ENCODE data around the gene SORBS1. TPM values are rescaled to one million over a fixed set of nuclear protein-coding genes. Genes with fewer than 3 reads are reported as not detected.

Gene SORBS1
- total and polyA plus RNA-seq, 4 experiments from 2014 or later = 0.67 to 0.93 (median 0.75) TPM; not detected in 1

DNA sequence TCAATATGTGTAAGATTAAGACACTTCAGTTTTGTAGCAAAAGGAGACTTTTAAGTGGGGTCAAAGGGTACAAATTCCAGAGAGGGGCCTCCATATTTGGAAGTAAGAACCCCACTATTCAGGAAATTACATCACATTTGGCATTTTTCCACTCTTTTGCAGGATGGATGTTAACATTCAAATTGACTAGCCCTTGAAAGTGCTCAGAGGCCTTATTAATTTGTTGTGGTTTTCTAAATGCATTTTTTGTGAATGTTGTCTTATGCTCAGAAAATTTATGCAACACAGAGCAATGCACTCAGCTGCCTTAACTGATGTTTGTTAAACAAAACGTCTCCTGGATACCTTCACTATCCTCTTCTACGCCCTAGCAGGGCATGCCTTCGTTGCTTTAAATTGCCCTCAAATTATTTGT lies 219.4 kb downstream of the SORBS1 start:
- CTCF ChIA-PET (ENCODE audit: partially characterized antibody) = no interaction called here
- H3K4me1 Mint-ChIP-seq = no peaks in the 10 kb centered on the region

GRCh38 chr10:95339863-95340262 lies 221.3 kb downstream of the SORBS1 start:
- no peaks in the 10 kb centered on the region for H3K27me3 Mint-ChIP-seq
- peaks cover 0 to 2% (median 0%) of the 10 kb centered on the region in 8 donors for H3K9me3 Mint-ChIP-seq
- no peaks in the 10 kb centered on the region for H3K36me3 Mint-ChIP-seq
- Histone ChIP-seq H3K4me3 (ENCODE audit: low read length in 2 of 2) (no peak overlapping the region), H3K27me3 (ENCODE audit: insufficient read depth, low read length) (no peaks in the 10 kb centered on the region), H3K27ac (ENCODE audit: low read depth, low read length) (no peak overlapping the region), H3K4me1 (ENCODE audit: insufficient read depth, low read length) (no peaks in the 10 kb centered on the region), H3K36me3 (ENCODE audit: insufficient read depth, low read length) (no peaks in the 10 kb centered on the region), H3K9me3 (ENCODE audit: control insufficient read depth in 1 of 2, low read length in 2 of 2) (no peaks in the 10 kb centered on the region)
- POLR2A ChIA-PET (ENCODE audit: partially characterized antibody) = no interaction called here
- no peak for DNase-seq
- no peak overlapping the region for H3K4me3 Mint-ChIP-seq
- CTCF ChIA-PET (ENCODE audit: partially characterized antibody) = no interaction called here
- intact Hi-C loops (cut with micrococcal nuclease) = no loop called here
- no peaks in the 10 kb centered on the region for H3K4me1 Mint-ChIP-seq
- H3K27ac Mint-ChIP-seq = no peak overlapping the region

More for the DNA sequence above, 219.4 kb downstream of the SORBS1 start:
- intact Hi-C loops (cut with micrococcal nuclease) = no loop called here
- DNase-seq = no peak
- no peak overlapping the region for H3K4me3 Mint-ChIP-seq
- no peaks in the 10 kb centered on the region for H3K27me3 Mint-ChIP-seq
- H3K36me3 Mint-ChIP-seq = no peaks in the 10 kb centered on the region
- POLR2A ChIA-PET (ENCODE audit: partially characterized antibody) = no interaction called here
- no peaks in the 10 kb centered on the region for H3K4me1 ChIP-seq (ENCODE audit: insufficient read depth, low read length)
- no peak overlapping the region for H3K27ac Mint-ChIP-seq
- H3K27ac ChIP-seq (ENCODE audit: low read depth, low read length) = no peak overlapping the region
- no peaks in the 10 kb centered on the region for H3K9me3 Mint-ChIP-seq
- no peaks in the 10 kb centered on the region for H3K36me3 ChIP-seq (ENCODE audit: insufficient read depth, low read length)
- H3K9me3 ChIP-seq (ENCODE audit: control insufficient read depth in 1 of 2, low read length in 2 of 2) = no peaks in the 10 kb centered on the region
- no peaks in the 10 kb centered on the region for H3K27me3 ChIP-seq (ENCODE audit: insufficient read depth, low read length)
- no peak overlapping the region for H3K4me3 ChIP-seq (ENCODE audit: low read length in 2 of 2)

DNA sequence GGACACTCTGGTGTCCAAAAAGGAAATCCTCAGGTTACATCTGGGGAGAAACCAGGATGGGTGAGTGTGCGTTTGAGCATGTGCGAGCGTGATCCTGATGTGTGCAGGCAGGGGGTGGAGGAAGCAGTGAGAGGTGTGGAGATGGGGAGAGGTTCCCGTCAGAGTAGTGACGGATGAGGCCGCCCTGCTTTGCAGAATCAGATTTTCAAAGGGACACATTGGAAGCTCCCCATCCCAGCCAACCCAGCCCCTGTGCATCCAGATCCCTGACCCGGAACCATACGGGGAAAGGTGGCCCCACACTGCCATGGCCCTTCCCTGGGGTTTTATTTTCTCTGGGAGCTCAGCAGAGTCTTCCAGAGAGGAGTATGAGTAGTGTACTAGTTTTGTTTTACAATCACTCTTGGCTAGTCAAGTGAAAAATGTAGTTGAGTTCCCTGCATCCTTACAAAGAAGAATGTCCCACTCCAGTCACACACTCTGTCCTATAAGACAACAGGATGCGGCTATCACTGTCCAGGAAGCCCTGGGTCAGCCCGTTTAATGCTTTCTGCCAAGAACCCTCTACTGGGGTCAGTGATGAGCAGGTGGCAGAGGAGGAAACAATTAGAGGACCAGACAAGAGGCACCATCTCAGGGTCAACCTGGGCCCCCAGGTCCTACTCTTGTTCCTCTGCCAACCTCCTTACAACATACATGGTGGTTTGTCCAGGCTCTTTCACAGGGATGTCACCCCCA lies 223.6 kb downstream of the SORBS1 start:
- no peak overlapping the region for H3K4me3 ChIP-seq (ENCODE audit: low read length in 2 of 2)
- ChIA-PET POLR2A (ENCODE audit: partially characterized antibody) (no interaction called here), CTCF (ENCODE audit: partially characterized antibody) (no interaction called here)
- Mint-ChIP-seq H3K4me3 (no peak overlapping the region), H3K27me3 (no peaks in the 10 kb centered on the region), H3K27ac (no peak overlapping the region), H3K36me3 (no peaks in the 10 kb centered on the region), H3K4me1 (no peaks in the 10 kb centered on the region), H3K9me3 (peaks cover 0 to 2% (median 0%) of the 10 kb centered on the region in 8 donors)
- H3K36me3 ChIP-seq (ENCODE audit: insufficient read depth, low read length) = no peaks in the 10 kb centered on the region
- H3K4me1 ChIP-seq (ENCODE audit: insufficient read depth, low read length) = no peaks in the 10 kb centered on the region
- intact Hi-C loops (cut with micrococcal nuclease) = no loop called here
- no peaks in the 10 kb centered on the region for H3K27me3 ChIP-seq (ENCODE audit: insufficient read depth, low read length)
- H3K9me3 ChIP-seq (ENCODE audit: control insufficient read depth in 1 of 2, low read length in 2 of 2) = no peaks in the 10 kb centered on the region
- DNase-seq = no peak
- no peak overlapping the region for H3K27ac ChIP-seq (ENCODE audit: low read depth, low read length)

GRCh38 chr10:95336702-95337101 lies 224.5 kb downstream of the SORBS1 start:
- DNase-seq = no peak
- H3K4me1 Mint-ChIP-seq = no peaks in the 10 kb centered on the region
- Histone ChIP-seq H3K4me3 (ENCODE audit: low read length in 2 of 2) (no peak overlapping the region), H3K27me3 (ENCODE audit: insufficient read depth, low read length) (no peaks in the 10 kb centered on the region), H3K9me3 (ENCODE audit: control insufficient read depth in 1 of 2, low read length in 2 of 2) (no peaks in the 10 kb centered on the region), H3K4me1 (ENCODE audit: insufficient read depth, low read length) (no peaks in the 10 kb centered on the region), H3K27ac (ENCODE audit: low read depth, low read length) (no peak overlapping the region), H3K36me3 (ENCODE audit: insufficient read depth, low read length) (no peaks in the 10 kb centered on the region)
- H3K27ac Mint-ChIP-seq = no peak overlapping the region
- POLR2A ChIA-PET (ENCODE audit: partially characterized antibody) = no interaction called here
- CTCF ChIA-PET (ENCODE audit: partially characterized antibody) = no interaction called here
- H3K36me3 Mint-ChIP-seq = no peaks in the 10 kb centered on the region
- intact Hi-C loops (cut with micrococcal nuclease) = no loop called here
- H3K9me3 Mint-ChIP-seq = peaks cover 0 to 2% (median 0%) of the 10 kb centered on the region in 8 donors
- H3K27me3 Mint-ChIP-seq = no peaks in the 10 kb centered on the region
- H3K4me3 Mint-ChIP-seq = no peak overlapping the region

DNA sequence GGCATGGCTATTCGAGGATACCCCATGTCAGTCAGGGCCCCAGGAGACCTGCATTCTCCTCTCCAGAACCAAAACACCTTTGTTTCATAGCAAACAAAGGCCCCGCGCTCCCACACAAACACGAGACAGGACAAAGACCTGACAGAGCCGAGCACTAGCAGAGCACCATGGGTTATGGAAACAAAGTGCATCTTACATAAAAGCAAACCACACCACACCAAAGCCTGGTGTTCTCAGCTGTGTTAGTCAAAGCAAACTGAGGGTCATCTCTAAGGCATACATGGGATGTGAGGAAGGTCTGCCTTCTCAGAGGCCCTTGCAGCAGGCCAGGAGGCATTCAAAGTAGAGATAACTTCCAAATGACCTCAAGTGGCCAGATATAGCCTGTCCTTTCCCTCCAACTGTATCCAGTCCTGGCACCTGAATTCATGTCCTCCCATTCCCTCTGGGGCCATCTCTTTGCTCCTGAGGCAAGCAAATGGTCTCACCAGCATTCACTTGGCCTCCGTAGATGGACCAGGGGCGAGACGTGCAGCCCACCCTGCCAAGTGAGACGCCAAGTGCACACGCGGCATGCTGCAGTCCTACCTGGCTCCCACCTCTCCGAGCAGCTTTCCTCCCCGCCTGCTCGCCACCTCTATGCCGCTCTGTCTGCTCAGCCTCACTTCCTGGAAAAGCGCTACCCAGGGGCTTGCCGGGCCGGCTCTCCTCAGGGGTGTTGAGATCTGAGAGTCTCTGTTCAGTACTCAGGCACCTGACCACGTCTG lies 225.1 kb downstream of the SORBS1 start:
- H3K4me1 Mint-ChIP-seq = no peaks in the 10 kb centered on the region
- CTCF ChIA-PET (ENCODE audit: partially characterized antibody) = no interaction called here
- intact Hi-C loops (cut with micrococcal nuclease) = no loop called here
- no peak overlapping the region for H3K27ac ChIP-seq (ENCODE audit: low read depth, low read length)
- POLR2A ChIA-PET (ENCODE audit: partially characterized antibody) = no interaction called here
- no peaks in the 10 kb centered on the region for H3K27me3 ChIP-seq (ENCODE audit: insufficient read depth, low read length)
- H3K27ac Mint-ChIP-seq = no peak overlapping the region
- H3K4me3 Mint-ChIP-seq = no peak overlapping the region
- H3K9me3 Mint-ChIP-seq = peaks cover 0 to 2% (median 0%) of the 10 kb centered on the region in 8 donors
- no peaks in the 10 kb centered on the region for H3K36me3 Mint-ChIP-seq
- no peaks in the 10 kb centered on the region for H3K4me1 ChIP-seq (ENCODE audit: insufficient read depth, low read length)
- H3K27me3 Mint-ChIP-seq = no peaks in the 10 kb centered on the region
- DNase-seq = no peak
- no peaks in the 10 kb centered on the region for H3K36me3 ChIP-seq (ENCODE audit: insufficient read depth, low read length)
- H3K9me3 ChIP-seq (ENCODE audit: control insufficient read depth in 1 of 2, low read length in 2 of 2) = no peaks in the 10 kb centered on the region
- no peak overlapping the region for H3K4me3 ChIP-seq (ENCODE audit: low read length in 2 of 2)

- DNase-seq = no peak
- Mint-ChIP-seq H3K4me1 (no peaks in the 10 kb centered on the region), H3K36me3 (no peaks in the 10 kb centered on the region), H3K4me3 (no peak overlapping the region), H3K27ac (no peak overlapping the region), H3K9me3 (peaks cover 0 to 2% (median 0%) of the 10 kb centered on the region in 8 donors), H3K27me3 (no peaks in the 10 kb centered on the region)
- H3K4me1 ChIP-seq (ENCODE audit: insufficient read depth, low read length) = no peaks in the 10 kb centered on the region
- no peaks in the 10 kb centered on the region for H3K36me3 ChIP-seq (ENCODE audit: insufficient read depth, low read length)
- no peak overlapping the region for H3K27ac ChIP-seq (ENCODE audit: low read depth, low read length)
- intact Hi-C loops (cut with micrococcal nuclease) = no loop called here
- H3K4me3 ChIP-seq (ENCODE audit: low read length in 2 of 2) = no peak overlapping the region
- H3K9me3 ChIP-seq (ENCODE audit: control insufficient read depth in 1 of 2, low read length in 2 of 2) = no peaks in the 10 kb centered on the region
- CTCF ChIA-PET (ENCODE audit: partially characterized antibody) = no interaction called here
- POLR2A ChIA-PET (ENCODE audit: partially characterized antibody) = no interaction called here
- H3K27me3 ChIP-seq (ENCODE audit: insufficient read depth, low read length) = no peaks in the 10 kb centered on the region
These were observed 226.4 kb downstream of the SORBS1 start for GRCh38 chr10:95334805-95335144.

DNA sequence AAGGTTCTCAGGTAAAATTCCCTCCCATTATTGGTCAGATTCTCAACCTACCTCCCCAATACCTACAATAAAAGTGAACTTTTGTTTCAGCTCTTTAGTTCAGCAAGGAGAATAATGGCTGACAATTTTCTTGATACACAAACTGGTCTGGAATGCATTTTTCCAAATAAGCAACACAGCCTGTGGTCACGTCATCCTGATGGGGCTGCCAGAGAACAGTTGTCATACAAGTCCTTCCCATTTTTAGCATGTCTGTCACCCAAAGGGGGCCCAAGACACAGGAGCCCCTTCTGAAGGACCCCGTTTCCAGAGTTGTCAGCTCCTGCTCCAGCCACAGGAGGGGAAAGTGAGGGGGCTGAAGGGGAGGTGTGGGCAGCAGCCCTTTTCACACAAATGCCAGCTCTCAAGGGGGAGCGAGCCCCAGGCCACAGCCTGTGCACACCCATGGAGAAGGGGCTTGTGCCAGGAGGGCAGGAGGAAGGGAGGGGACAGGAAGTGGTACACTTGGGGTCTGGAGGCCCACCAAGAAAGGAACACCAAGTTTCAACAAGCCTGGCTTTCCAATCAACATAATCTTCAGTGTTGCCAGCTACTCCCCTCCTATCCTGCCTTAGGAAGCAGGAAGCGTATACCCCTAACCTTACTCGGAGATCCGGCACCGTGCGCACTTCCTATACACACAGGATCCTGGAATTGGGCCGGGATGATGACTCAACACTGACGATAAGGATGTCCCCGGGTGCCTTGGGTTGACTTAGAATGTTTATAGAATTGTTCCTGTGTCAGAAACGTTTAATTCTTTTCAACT lies 227.0 kb downstream of the SORBS1 start:
- Histone ChIP-seq H3K9me3 (ENCODE audit: control insufficient read depth in 1 of 2, low read length in 2 of 2) (no peaks in the 10 kb centered on the region), H3K4me3 (ENCODE audit: low read length in 2 of 2) (no peak overlapping the region), H3K27me3 (ENCODE audit: insufficient read depth, low read length) (no peaks in the 10 kb centered on the region), H3K27ac (ENCODE audit: low read depth, low read length) (no peak overlapping the region), H3K4me1 (ENCODE audit: insufficient read depth, low read length) (no peaks in the 10 kb centered on the region), H3K36me3 (ENCODE audit: insufficient read depth, low read length) (no peaks in the 10 kb centered on the region)
- Mint-ChIP-seq H3K4me3 (no peak overlapping the region), H3K9me3 (peaks cover 0 to 2% (median 0%) of the 10 kb centered on the region in 8 donors), H3K36me3 (no peaks in the 10 kb centered on the region), H3K4me1 (no peaks in the 10 kb centered on the region), H3K27ac (no peak overlapping the region), H3K27me3 (no peaks in the 10 kb centered on the region)
- CTCF ChIA-PET (ENCODE audit: partially characterized antibody) = no interaction called here
- POLR2A ChIA-PET (ENCODE audit: partially characterized antibody) = no interaction called here
- no peak for DNase-seq
- intact Hi-C loops (cut with micrococcal nuclease) = no loop called here

Data from CD4-positive, alpha-beta memory T cell (primary cell).